Osteoblast (primary cell): Measurements from ENCODE around the gene VIT. TPM values are rescaled to one million over a fixed set of nuclear protein-coding genes. Genes with fewer than 3 reads are reported as not detected.
A peak's percentile ranks its signal among the peaks of the same experiment; 100 is the strongest.

Source experiments
- DNase-seq: peaks from one replicate; pipeline ENCODE4 v3.0.0; 2011; ENCODE audit warnings: low spot score, mixed read lengths; ENCODE audit not compliant: insufficient read length; ENCODE audit errors: missing footprints
- H2AFZ ChIP-seq: 2 replicates; pipeline ENCODE4 v1.6.0; 2011; ENCODE audit warnings: mild to moderate bottlenecking, low read length
- H3K27ac ChIP-seq: 2 replicates; pipeline ENCODE4 v1.5.1; 2011; ENCODE audit warnings: mild to moderate bottlenecking, low read depth, low read length, moderate library complexity
- H3K27me3 ChIP-seq: 2 replicates; pipeline ENCODE4 v1.6.0; 2012; ENCODE audit warnings: mild to moderate bottlenecking, control low read depth, inconsistent platforms, low read length, moderate library complexity; ENCODE audit not compliant: insufficient read depth
- H3K36me3 ChIP-seq: 2 replicates; pipeline ENCODE4 v1.5.1; 2011; ENCODE audit warnings: mild to moderate bottlenecking, low read length, control low read depth, moderate library complexity; ENCODE audit not compliant: insufficient read depth
- H3K4me1 ChIP-seq: 2 replicates; pipeline ENCODE4 v1.5.1; 2011; ENCODE audit warnings: mild to moderate bottlenecking, low read length, control low read depth, moderate library complexity; ENCODE audit not compliant: insufficient read depth
- H3K4me2 ChIP-seq: 2 replicates; pipeline ENCODE4 v1.6.0; 2011; ENCODE audit warnings: mild to moderate bottlenecking, low read length; ENCODE audit not compliant: insufficient read depth
- H3K4me3 ChIP-seq: fragments of 200-600 bp; sonication (generic); 3 replicates; pipeline ENCODE4 v1.5.1; 2012; ENCODE audit warnings: mild to moderate bottlenecking, low read length, inconsistent platforms; ENCODE audit not compliant: insufficient read depth
- H3K79me2 ChIP-seq: 2 replicates; pipeline ENCODE4 v1.6.0; 2012; ENCODE audit warnings: mild to moderate bottlenecking, low read length, control low read depth, inconsistent platforms; ENCODE audit not compliant: insufficient read depth
- H3K9me3 ChIP-seq: 2 replicates; pipeline ENCODE4 v1.5.1; 2011; ENCODE audit warnings: low read depth, low read length, control low read depth
- H4K20me1 ChIP-seq: 2 replicates; pipeline ENCODE4 v1.6.0; 2012; ENCODE audit warnings: mild to moderate bottlenecking, low read length, control low read depth; ENCODE audit not compliant: insufficient read depth
- total RNA-seq: library from RNA; depleted of rRNA; stranded (reverse); fragments of >200 nt; gene quantifications from 2 replicates; pipeline ENCODE4 v1.2.3, GENCODE V29; 2012
- TF ChIP-seq, protein P1 (sequence below): IDR thresholded peaks from 2 replicates; pipeline ENCODE4 v1.5.1; 2011; ENCODE audit warnings: mild to moderate bottlenecking, low read depth, low read length, moderate library complexity; ENCODE audit errors: extremely low read depth

Gene VIT
- total RNA-seq, 1 donor, result 31.1 TPM

DNA sequence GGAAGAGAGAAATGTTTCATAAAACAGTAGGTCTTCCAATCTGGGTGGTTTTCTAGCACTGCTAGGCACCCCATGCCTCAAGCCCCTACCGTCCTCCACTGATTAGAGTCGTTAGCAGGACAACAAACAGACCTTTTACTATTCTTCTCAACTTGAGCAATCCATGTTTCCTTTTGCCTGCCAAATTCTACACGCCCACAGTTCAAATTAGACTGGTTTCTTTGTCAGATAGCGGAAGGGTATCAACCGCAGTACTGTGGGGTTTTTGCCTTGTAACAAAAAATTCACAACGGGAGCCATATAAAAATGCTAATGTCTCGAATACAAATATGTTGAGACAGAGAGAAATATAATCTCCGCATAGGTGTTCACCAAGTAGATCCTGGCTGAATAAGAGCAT, 59.9 kb downstream of the VIT start:
- no peak overlapping the region for H3K27ac ChIP-seq
- H2AFZ ChIP-seq, result no peak overlapping the region
- no peak for DNase-seq
- TF ChIP-seq, protein P1, sequence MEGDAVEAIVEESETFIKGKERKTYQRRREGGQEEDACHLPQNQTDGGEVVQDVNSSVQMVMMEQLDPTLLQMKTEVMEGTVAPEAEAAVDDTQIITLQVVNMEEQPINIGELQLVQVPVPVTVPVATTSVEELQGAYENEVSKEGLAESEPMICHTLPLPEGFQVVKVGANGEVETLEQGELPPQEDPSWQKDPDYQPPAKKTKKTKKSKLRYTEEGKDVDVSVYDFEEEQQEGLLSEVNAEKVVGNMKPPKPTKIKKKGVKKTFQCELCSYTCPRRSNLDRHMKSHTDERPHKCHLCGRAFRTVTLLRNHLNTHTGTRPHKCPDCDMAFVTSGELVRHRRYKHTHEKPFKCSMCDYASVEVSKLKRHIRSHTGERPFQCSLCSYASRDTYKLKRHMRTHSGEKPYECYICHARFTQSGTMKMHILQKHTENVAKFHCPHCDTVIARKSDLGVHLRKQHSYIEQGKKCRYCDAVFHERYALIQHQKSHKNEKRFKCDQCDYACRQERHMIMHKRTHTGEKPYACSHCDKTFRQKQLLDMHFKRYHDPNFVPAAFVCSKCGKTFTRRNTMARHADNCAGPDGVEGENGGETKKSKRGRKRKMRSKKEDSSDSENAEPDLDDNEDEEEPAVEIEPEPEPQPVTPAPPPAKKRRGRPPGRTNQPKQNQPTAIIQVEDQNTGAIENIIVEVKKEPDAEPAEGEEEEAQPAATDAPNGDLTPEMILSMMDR, result no peak
- H3K4me3 ChIP-seq, result no peak overlapping the region
- H3K36me3 ChIP-seq, result no peaks in the 10 kb centered on the region
- no peaks in the 10 kb centered on the region for H3K79me2 ChIP-seq
- no peak overlapping the region for H3K4me2 ChIP-seq
- no peaks in the 10 kb centered on the region for H4K20me1 ChIP-seq
- no peaks in the 10 kb centered on the region for H3K9me3 ChIP-seq
- H3K27me3 ChIP-seq, result no peaks in the 10 kb centered on the region
- peaks cover 5% of the 10 kb centered on the region for H3K4me1 ChIP-seq

DNA sequence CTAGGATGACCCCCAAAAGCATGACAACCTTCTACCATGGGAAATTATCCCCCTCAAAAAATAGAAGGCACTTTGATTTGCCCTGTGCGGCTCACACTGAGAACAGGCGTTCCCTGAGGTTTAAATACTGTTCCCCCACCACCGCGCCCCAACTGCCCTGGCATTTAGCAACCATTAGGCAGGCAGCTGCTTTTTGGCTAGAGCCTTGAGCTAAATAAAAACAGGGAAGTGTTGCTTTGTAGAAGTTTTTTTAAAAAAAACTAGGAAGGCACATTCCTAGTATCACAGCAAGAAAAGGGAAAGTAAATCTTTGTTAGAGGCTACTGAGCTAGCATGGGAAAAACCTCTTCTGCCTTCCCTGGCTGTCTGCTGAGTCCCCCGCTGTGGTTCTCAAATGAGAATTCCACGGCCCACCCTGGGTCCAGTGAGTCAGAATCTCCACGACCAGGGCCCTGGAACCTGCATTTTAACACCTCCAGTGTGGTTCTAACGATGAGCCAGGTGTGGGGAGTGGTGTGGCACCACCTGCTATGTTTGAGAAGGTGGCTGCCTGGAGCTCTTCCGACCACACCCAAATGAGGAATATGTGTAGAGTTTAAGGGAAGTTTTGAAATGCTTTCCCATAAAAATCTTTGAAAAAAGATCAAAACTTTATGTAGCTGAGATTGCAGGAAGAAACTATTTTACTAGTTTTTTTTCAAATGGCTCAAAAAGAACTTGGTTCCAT, 66.4 kb downstream of the VIT start:
- H3K79me2 ChIP-seq, result no peaks in the 10 kb centered on the region
- H3K9me3 ChIP-seq, result no peaks in the 10 kb centered on the region
- H3K27ac ChIP-seq, result no peak overlapping the region
- no peak overlapping the region for H2AFZ ChIP-seq
- H3K4me3 ChIP-seq, result no peak overlapping the region
- H3K4me1 ChIP-seq, result no peaks in the 10 kb centered on the region
- no peaks in the 10 kb centered on the region for H4K20me1 ChIP-seq
- no peaks in the 10 kb centered on the region for H3K36me3 ChIP-seq
- no peak overlapping the region for H3K4me2 ChIP-seq
- DNase-seq, result peak; percentile 11
- no peaks in the 10 kb centered on the region for H3K27me3 ChIP-seq
- TF ChIP-seq, protein P1, result no peak

DNA sequence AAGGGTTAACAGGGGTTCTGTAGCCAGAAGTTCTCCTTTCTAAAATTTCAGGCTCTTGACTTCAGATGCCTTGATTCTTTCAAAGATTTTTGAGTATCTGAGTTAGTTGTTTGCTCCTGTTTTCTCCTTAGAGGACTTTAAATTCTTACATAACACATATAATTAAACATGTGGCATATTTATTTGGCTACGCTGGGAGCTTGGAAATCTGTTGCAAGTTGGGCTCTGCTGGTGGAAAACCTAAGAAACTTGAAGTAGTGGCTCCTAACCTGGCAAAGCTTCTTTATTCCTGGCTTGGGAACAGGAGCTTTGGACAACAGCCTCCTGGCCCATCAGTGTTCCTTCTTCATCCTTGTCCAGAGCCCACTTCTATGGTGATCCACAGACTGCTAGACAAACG, 72.6 kb downstream of the VIT start:
- no peaks in the 10 kb centered on the region for H3K4me1 ChIP-seq
- H3K27me3 ChIP-seq, result no peaks in the 10 kb centered on the region
- H3K27ac ChIP-seq, result no peak overlapping the region
- DNase-seq, result no peak
- no peak overlapping the region for H2AFZ ChIP-seq
- H3K79me2 ChIP-seq, result no peaks in the 10 kb centered on the region
- H3K9me3 ChIP-seq, result no peaks in the 10 kb centered on the region
- TF ChIP-seq, protein P1, result no peak
- H3K4me3 ChIP-seq, result no peak overlapping the region
- no peak overlapping the region for H3K4me2 ChIP-seq
- H4K20me1 ChIP-seq, result no peaks in the 10 kb centered on the region
- no peaks in the 10 kb centered on the region for H3K36me3 ChIP-seq

DNA sequence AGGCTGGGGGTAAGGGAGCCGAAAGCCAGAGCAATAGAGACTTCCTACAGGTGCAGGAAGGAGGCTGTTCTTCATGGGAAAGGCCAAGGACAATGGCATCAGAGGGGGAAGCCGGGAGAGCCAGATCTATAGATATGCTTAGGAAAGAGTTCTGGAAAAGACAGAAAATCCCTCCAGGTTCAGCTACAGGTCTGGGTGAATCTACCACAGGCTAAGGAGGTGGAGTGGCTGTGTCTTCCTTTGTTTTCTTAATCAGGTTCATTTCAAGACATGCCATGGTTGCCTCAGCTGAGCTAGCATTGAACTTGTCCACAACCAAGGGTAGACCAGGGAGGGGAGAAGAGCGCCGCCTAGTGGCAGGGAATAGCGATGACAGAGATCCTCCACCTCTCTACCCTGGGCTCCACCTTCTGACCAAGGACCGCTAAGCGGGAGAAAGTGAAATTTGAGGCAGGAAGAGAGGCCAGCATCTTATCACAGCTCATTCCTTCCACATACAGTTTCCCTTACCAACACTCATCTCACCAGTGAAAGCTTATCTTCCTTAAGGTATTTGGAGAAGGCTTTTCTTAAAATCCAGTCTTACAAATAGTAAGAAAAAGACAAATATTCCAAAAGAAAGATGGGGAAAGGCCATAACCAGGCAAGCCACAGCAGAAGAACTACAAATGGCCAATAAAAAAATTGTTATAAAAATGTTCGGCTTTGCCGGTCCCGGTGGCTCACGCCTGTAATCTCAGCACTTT, 74.2 kb downstream of the VIT start:
- H3K27ac ChIP-seq, result no peak overlapping the region
- DNase-seq, result peak; percentile 87
- TF ChIP-seq, protein P1, result peak; percentile 90

More for the DNA sequence above, 74.2 kb downstream of the VIT start:
- H3K4me1 ChIP-seq, result no peaks in the 10 kb centered on the region
- H3K36me3 ChIP-seq, result no peaks in the 10 kb centered on the region
- H3K9me3 ChIP-seq, result no peaks in the 10 kb centered on the region
- H3K27me3 ChIP-seq, result no peaks in the 10 kb centered on the region
- no peak overlapping the region for H3K4me3 ChIP-seq
- H3K79me2 ChIP-seq, result no peaks in the 10 kb centered on the region
- no peaks in the 10 kb centered on the region for H4K20me1 ChIP-seq
- no peak overlapping the region for H2AFZ ChIP-seq
- no peak overlapping the region for H3K4me2 ChIP-seq
